GM18858 (cell line): Measurements from ENCODE around the gene CDH22.

ENCODE experiments used
- ATAC-seq: cut with Tn5 transposase; IDR thresholded peaks from one replicate; pipeline ENCODE4 v1.9.1; 2021; ENCODE audit not compliant: unreplicated experiment

Gene CDH22

GRCh38 chr20:46308258-46309157 is at the start of gene CDH22:
TSS of gene CDH22 (minus strand) at chr20:46308498. CDS start at chr20:46251294, 57,204 bp downstream.
- ATAC-seq = no peak

- no peak for ATAC-seq
Measured at GRCh38 chr20:46357030-46357514, 48.8 kb upstream of the CDH22 start.

- ATAC-seq = no peak
Measured at GRCh38 chr20:46356195-46357029, 48.1 kb upstream of the CDH22 start.

GRCh38 chr20:46355778-46356177 is 47.5 kb upstream of the CDH22 start:
- no peak for ATAC-seq

GRCh38 chr20:46354920-46355654 is 46.8 kb upstream of the CDH22 start:
- ATAC-seq = no peak

GRCh38 chr20:46354207-46354555 is 45.9 kb upstream of the CDH22 start:
- no peak for ATAC-seq

- ATAC-seq = no peak
Measured at GRCh38 chr20:46353500-46354206, 45.4 kb upstream of the CDH22 start.

GRCh38 chr20:46352370-46352938 is 44.2 kb upstream of the CDH22 start:
- ATAC-seq = no peak

- ATAC-seq = no peak
Measured at GRCh38 chr20:46351357-46352058, 43.2 kb upstream of the CDH22 start.

GRCh38 chr20:46350986-46351267 is 42.6 kb upstream of the CDH22 start:
- no peak for ATAC-seq

GRCh38 chr20:46350201-46350985 is 42.1 kb upstream of the CDH22 start:
- ATAC-seq = no peak

- ATAC-seq = no peak
Measured at GRCh38 chr20:46349742-46350056, 41.4 kb upstream of the CDH22 start.

- ATAC-seq = no peak
Measured at GRCh38 chr20:46349035-46349741, 40.9 kb upstream of the CDH22 start.

GRCh38 chr20:46347841-46348803 is 39.8 kb upstream of the CDH22 start:
- ATAC-seq = no peak

GRCh38 chr20:46346770-46347169 is 38.5 kb upstream of the CDH22 start:
- ATAC-seq = no peak

GRCh38 chr20:46344488-46345162 is 36.3 kb upstream of the CDH22 start:
- ATAC-seq = no peak

GRCh38 chr20:46343975-46344357 is 35.7 kb upstream of the CDH22 start:
- ATAC-seq = no peak
